Natural killer cell (primary cell): Measurements from ENCODE around the gene EXOSC5. TPM values are rescaled to one million over a fixed set of nuclear protein-coding genes. Genes with fewer than 3 reads are reported as not detected.
A peak's percentile ranks its signal among the peaks of the same experiment; 100 is the strongest.

Experiments used
- ATAC-seq, 3 donors: fragments of 150-1000 bp in 2 of 3; fragments of 200-7000 bp in 1 of 3; cut with Tn5 transposase; 1 replicate in 1 of 3; 2 replicates in 2 of 3; pipeline ENCODE4 v1.10.0; 2021; ENCODE audit warnings: mild to moderate bottlenecking in 2 of 3, moderate library complexity in 2 of 3
- DNase-seq, 2 donors: peaks; one replicate each; pipeline versions ENCODE4 v3.0.0 to v3.0.0-alpha.2; 2013 to 2021; ENCODE audit warnings: mixed read lengths in 1 of 2
- H3K27ac ChIP-seq: one replicate; pipeline ENCODE4 v1.5.1; 2013; ENCODE audit warnings: mild to moderate bottlenecking, low read length
- H3K27me3 ChIP-seq: one replicate; pipeline ENCODE4 v1.6.1; 2013; ENCODE audit warnings: low read length; ENCODE audit not compliant: control insufficient read depth, insufficient read depth
- H3K36me3 ChIP-seq: one replicate; pipeline ENCODE4 v1.6.1; 2013; ENCODE audit warnings: low read length; ENCODE audit not compliant: control insufficient read depth, insufficient read depth
- H3K4me1 ChIP-seq: one replicate; pipeline ENCODE4 v1.6.1; 2013; ENCODE audit warnings: low read length; ENCODE audit not compliant: control insufficient read depth, insufficient read depth
- H3K4me3 ChIP-seq: one replicate; pipeline ENCODE4 v1.5.1; 2013; ENCODE audit warnings: low read length
- H3K9me3 ChIP-seq: one replicate; pipeline ENCODE4 v1.6.1; 2013; ENCODE audit warnings: low read length; ENCODE audit not compliant: control insufficient read depth, insufficient read depth
- H3K27ac Mint-ChIP-seq, 2 donors: one replicate each; pipeline ENCODE4 v1.8.0; 2022; ENCODE audit warnings: mild to moderate bottlenecking in 2 of 2, mixed read lengths in 2 of 2, moderate library complexity in 1 of 2
- H3K27me3 Mint-ChIP-seq, 2 donors: one replicate each; pipeline ENCODE4 v1.8.0; 2022; ENCODE audit warnings: low read depth in 2 of 2, mixed read lengths in 2 of 2
- H3K36me3 Mint-ChIP-seq: one replicate; pipeline ENCODE4 v1.8.0; 2022; ENCODE audit warnings: mixed read lengths
- H3K4me1 Mint-ChIP-seq, 2 donors: one replicate each; pipeline ENCODE4 v1.8.0; 2022; ENCODE audit warnings: mixed read lengths in 2 of 2
- H3K4me3 Mint-ChIP-seq: one replicate; pipeline ENCODE4 v1.8.0; 2022; ENCODE audit warnings: mild to moderate bottlenecking, moderate library complexity, mixed read lengths
- H3K9me3 Mint-ChIP-seq, 2 donors: one replicate each; pipeline ENCODE4 v1.8.0; 2022; ENCODE audit warnings: mixed read lengths in 2 of 2
- CTCF ChIP-seq: fragments of 200-600 bp; IDR thresholded peaks from one replicate; pipeline ENCODE4 v1.8.0; 2022; ENCODE audit warnings: antibody characterized with exemption
- WGBS: methylation state at CpG from one replicate; pipeline ENCODE4 v1.1.7; 2013; ENCODE audit warnings: missing lambda C conversion rate; ENCODE audit not compliant: insufficient coverage; 5-methylcytosine and 5-hydroxymethylcytosine counted together
- intact Hi-C: fragments of 100-400 bp; cut with micrococcal nuclease; formaldehyde crosslinking; loops from one replicate; pipeline ENCODE4 v1.14.2; 2022
- total RNA-seq, 4 donors: library from RNA; stranded (reverse); fragments of 120-200 nt in 1 of 4; gene quantifications; one replicate each; pipeline versions ENCODE4 v1.2.3 to v1.2.4, GENCODE V29; 2013 to 2022

The EXOSC5 gene
- total RNA-seq, 3 donors from 2014 or later (not counting 1 experiment from before 2014, with no cell fraction given), result 9.0 to 11.6 (median 9.5) TPM

- H3K4me3 ChIP-seq, result no peak overlapping the region
- Mint-ChIP-seq H3K4me3 (no peak overlapping the region), H3K4me1 (peaks cover 0 to 11% of the 10 kb centered on the region in 2 donors), H3K27ac (no peak overlapping the region), H3K36me3 (no peaks in the 10 kb centered on the region), H3K9me3 (no peaks in the 10 kb centered on the region), H3K27me3 (no peaks in the 10 kb centered on the region)
- no peak for DNase-seq
- H3K36me3 ChIP-seq, result no peaks in the 10 kb centered on the region
- TF ChIP-seq CTCF, result no peak
- intact Hi-C loops, result no loop called here
- no peak overlapping the region for H3K27ac ChIP-seq
- H3K4me1 ChIP-seq, result peaks cover 4% of the 10 kb centered on the region
- no peaks in the 10 kb centered on the region for H3K27me3 ChIP-seq
- WGBS, result 100% methylated on average over 1 of the region's 2 CpGs
- no peaks in the 10 kb centered on the region for H3K9me3 ChIP-seq
- ATAC-seq, result no peak
These were observed 27.4 kb downstream of the EXOSC5 start for GRCh38 chr19:41369769-41370168.

- no peak overlapping the region for H3K4me3 ChIP-seq
- 49% methylated on average over 6 of the region's 6 CpGs for WGBS
These were observed 29.3 kb downstream of the EXOSC5 start for GRCh38 chr19:41367848-41368301.

GRCh38 chr19:41366089-41366488 is 31.1 kb downstream of the EXOSC5 start:
- H3K36me3 ChIP-seq, result no peaks in the 10 kb centered on the region
- Mint-ChIP-seq H3K27ac (peak overlapping the region in 1 of 2 donors; percentile 36), H3K4me1 (peaks cover 17 to 23% of the 10 kb centered on the region in 2 donors), H3K9me3 (no peaks in the 10 kb centered on the region), H3K27me3 (no peaks in the 10 kb centered on the region), H3K4me3 (peak overlapping the region; percentile 60), H3K36me3 (no peaks in the 10 kb centered on the region)
- H3K4me1 ChIP-seq, result peaks cover 18% of the 10 kb centered on the region
- intact Hi-C loops, result no loop called here
- H3K9me3 ChIP-seq, result no peaks in the 10 kb centered on the region
- ATAC-seq (no peak), DNase-seq (peak in 1 of 2 donors; percentile 42)
- TF ChIP-seq CTCF, result no peak
- H3K27me3 ChIP-seq, result no peaks in the 10 kb centered on the region
- 94% methylated on average over 1 of the region's 1 CpG for WGBS
- no peak overlapping the region for H3K27ac ChIP-seq
- H3K4me3 ChIP-seq, result no peak overlapping the region

More at GRCh38 chr19:41367848-41368301, 29.3 kb downstream of the EXOSC5 start:
- Mint-ChIP-seq H3K27me3 (no peaks in the 10 kb centered on the region), H3K27ac (no peak overlapping the region), H3K9me3 (no peaks in the 10 kb centered on the region), H3K4me3 (no peak overlapping the region), H3K4me1 (peaks cover 15 to 28% of the 10 kb centered on the region in 2 donors), H3K36me3 (no peaks in the 10 kb centered on the region)
- ATAC-seq (no peak), DNase-seq (no peak)
- no peaks in the 10 kb centered on the region for H3K36me3 ChIP-seq
- H3K4me1 ChIP-seq, result peaks cover 17% of the 10 kb centered on the region
- intact Hi-C loops, result no loop called here
- no peaks in the 10 kb centered on the region for H3K9me3 ChIP-seq
- H3K27me3 ChIP-seq, result no peaks in the 10 kb centered on the region
- TF ChIP-seq CTCF, result no peak
- H3K27ac ChIP-seq, result no peak overlapping the region
